A549 (cell line): Measurements from ENCODE around the gene SST. TPM values are rescaled to one million over a fixed set of nuclear protein-coding genes. Genes with fewer than 3 reads are reported as not detected.
A peak's percentile ranks its signal among the peaks of the same experiment; 100 is the strongest.

ENCODE experiments used
- ATAC-seq, 2 experiments: fragments of 200-7000 bp in 1 of 2; fragments of >200 bp in 1 of 2; cut with Nextera tagmentation in 1 of 2; cut with Tn5 transposase in 1 of 2; 3 replicates each; pipeline versions ENCODE4 v1.8.0 to v1.9.1; 2018 to 2020; ENCODE audit warnings: mild to moderate bottlenecking in 1 of 2, moderate library complexity in 1 of 2
- CTCF ChIA-PET: fragments of 300-600 bp; sonication (Branson Sonifier 250); formaldehyde crosslinking; extraction: SDS; loops from one replicate; lab custom pipeline; 2021; ENCODE audit warnings: antibody characterized with exemption, inconsistent platforms; lab: Yijun Ruan, JAX
- POLR2A ChIA-PET: fragments of 350-600 bp; formaldehyde crosslinking; extraction: SDS; loops from one replicate; lab custom pipeline; 2021; ENCODE audit warnings: antibody characterized with exemption, inconsistent platforms; lab: Yijun Ruan, JAX
- DNase-seq, 2 experiments: peaks; one replicate each; pipeline versions ENCODE4 v3.0.0 to v3.0.0-alpha.2; 2011 to 2016; ENCODE audit warnings: low read depth in 1 of 2, low spot score in 1 of 2
- FAIRE-seq: peaks from 2 replicates; lab custom pipeline; 2011; peaks lifted over from hg19 to GRCh38; lab: Jason Lieb, UNC
- H3K27ac ChIP-seq, 2 experiments: fragments of >200 bp; sonication (Bioruptor Twin); formaldehyde crosslinking; 3 replicates each; pipeline ENCODE4 v1.5.1; 2016 to 2017
- H3K4me1 ChIP-seq: fragments of >200 bp; sonication (Bioruptor Twin); formaldehyde crosslinking; 3 replicates; pipeline ENCODE4 v1.6.1; 2016
- H3K4me2 ChIP-seq: fragments of >200 bp; sonication (Bioruptor Twin); formaldehyde crosslinking; 3 replicates; pipeline ENCODE4 v1.6.1; 2016
- H3K4me3 ChIP-seq: fragments of >200 bp; sonication (Bioruptor Twin); formaldehyde crosslinking; 3 replicates; pipeline ENCODE4 v1.5.1; 2016
- H3K9me3 ChIP-seq: fragments of >200 bp; sonication (Bioruptor Twin); formaldehyde crosslinking; 3 replicates; pipeline ENCODE4 v1.6.1; 2016
- CHD4 ChIP-seq: fragments of 200-600 bp; sonication (generic); IDR thresholded peaks from 2 replicates; pipeline ENCODE4 v1.6.1; 2016; ENCODE audit warnings: antibody characterized with exemption, mild to moderate bottlenecking, borderline replicate concordance
- EHMT2 ChIP-seq: fragments of 200-600 bp; sonication (generic); IDR thresholded peaks from 2 replicates; pipeline ENCODE4 v1.6.1; 2016; ENCODE audit warnings: antibody characterized with exemption, low read depth, mild to moderate bottlenecking, moderate library complexity
- EP300 ChIP-seq, 2 experiments: fragments of >200 bp; sonication (Bioruptor Twin); formaldehyde crosslinking; IDR thresholded peaks; 2 replicates in 1 of 2; 3 replicates in 1 of 2; pipeline ENCODE4 v1.6.1; 2016 to 2017
- FOSL2 ChIP-seq, 2 experiments: fragments of 450-650 bp in 1 of 2; fragments of >200 bp in 1 of 2; sonication (Bioruptor Twin) in 1 of 2; formaldehyde crosslinking; IDR thresholded peaks; 2 replicates each; pipeline versions ENCODE4 v1.5.0 to v1.6.1; 2016 to 2020; ENCODE audit warnings: mild to moderate bottlenecking in 1 of 2, moderate library complexity in 1 of 2
- FOXS1 ChIP-seq: fragments of 250-450 bp; sonication (Bioruptor Pico); IDR thresholded peaks from 2 replicates; pipeline ENCODE4 v1.5.0; 2020; ENCODE audit warnings: mild to moderate bottlenecking, moderate library complexity
- HES2 ChIP-seq: fragments of >200 bp; sonication (Bioruptor Twin); formaldehyde crosslinking; IDR thresholded peaks from 2 replicates; pipeline ENCODE4 v1.6.1; 2016
- JUN ChIP-seq, 2 experiments: fragments of >200 bp; sonication (Bioruptor Twin); formaldehyde crosslinking; IDR thresholded peaks; 2 replicates in 1 of 2; 3 replicates in 1 of 2; pipeline ENCODE4 v1.6.1; 2016 to 2017
- JUNB ChIP-seq: fragments of >200 bp; sonication (Bioruptor Twin); formaldehyde crosslinking; IDR thresholded peaks from 2 replicates; pipeline ENCODE4 v1.6.1; 2016
- NFE2L2 ChIP-seq: fragments of 150-350 bp; conservative IDR thresholded peaks from 2 replicates; pipeline ENCODE4 v1.6.1; 2014; ENCODE audit warnings: low read length
- NR3C1 ChIP-seq: fragments of >200 bp; sonication (Bioruptor Twin); formaldehyde crosslinking; IDR thresholded peaks from 3 replicates; pipeline ENCODE4 v1.6.1; 2017
- POLR2A ChIP-seq: IDR thresholded peaks from 2 replicates; pipeline ENCODE4 v1.6.1; 2012; ENCODE audit warnings: mild to moderate bottlenecking, low read length
- POLR2AphosphoS2 ChIP-seq: conservative IDR thresholded peaks from 2 replicates; pipeline ENCODE4 v1.6.1; 2012; ENCODE audit warnings: low read length, improper control_type of control experiment, inconsistent platforms
- RAD21 ChIP-seq, 2 experiments: fragments of >200 bp in 1 of 2; sonication (Bioruptor Twin) in 1 of 2; formaldehyde crosslinking in 1 of 2; IDR thresholded peaks in 1 of 2; conservative IDR thresholded peaks in 1 of 2; 2 replicates in 1 of 2; 3 replicates in 1 of 2; pipeline ENCODE4 v1.6.1; 2012 to 2018; ENCODE audit warnings: inconsistent platforms in 1 of 2
- RARB ChIP-seq: fragments of 250-450 bp; sonication (Bioruptor Pico); IDR thresholded peaks from 2 replicates; pipeline ENCODE4 v1.8.0; 2021; ENCODE audit warnings: mild to moderate bottlenecking, moderate library complexity
- REST ChIP-seq: fragments of 200-600 bp; sonication (generic); IDR thresholded peaks from 2 replicates; pipeline ENCODE4 v1.6.1; 2016; ENCODE audit warnings: antibody characterized with exemption, mild to moderate bottlenecking, moderate library complexity
- RFX5 ChIP-seq: fragments of 450-650 bp; IDR thresholded peaks from 2 replicates; pipeline ENCODE4 v1.7.1; 2014; ENCODE audit warnings: antibody characterized with exemption, mild to moderate bottlenecking, moderate library complexity
- RNF2 ChIP-seq: fragments of 200-600 bp; sonication (generic); IDR thresholded peaks from 2 replicates; pipeline ENCODE4 v1.6.1; 2016; ENCODE audit warnings: low read depth, mild to moderate bottlenecking, antibody characterized with exemption, moderate library complexity, borderline replicate concordance
- SMC3 ChIP-seq: fragments of >200 bp; sonication (Bioruptor Twin); formaldehyde crosslinking; IDR thresholded peaks from 3 replicates; pipeline ENCODE4 v1.6.1; 2018; ENCODE audit warnings: inconsistent platforms
- SREBF2 ChIP-seq: fragments of 450-650 bp; IDR thresholded peaks from 2 replicates; pipeline ENCODE4 v1.6.1; 2014; ENCODE audit warnings: mild to moderate bottlenecking, moderate library complexity
- TFCP2L1 ChIP-seq: fragments of 250-450 bp; sonication (Bioruptor Pico); IDR thresholded peaks from 2 replicates; pipeline ENCODE4 v1.5.0; 2021; ENCODE audit warnings: mild to moderate bottlenecking
- ZFP36 ChIP-seq: fragments of 450-650 bp; IDR thresholded peaks from 2 replicates; pipeline ENCODE4 v1.6.1; 2014; ENCODE audit warnings: borderline replicate concordance; ENCODE audit not compliant: partially characterized antibody
- WGBS: methylation state at CpG from one replicate; pipeline ENCODE4 v1.1.6; 2017; ENCODE audit errors: missing lambda C conversion rate; 5-methylcytosine and 5-hydroxymethylcytosine counted together
- polyA plus RNA-seq, 4 experiments: library from polyadenylated mRNA; depleted of rRNA in 3 of 4; stranded (reverse); fragments of >200 nt; fragmentation: RNase III in 1 of 4; extraction: RNeasy Plus Mini Kit Qiagen cat#74134 plus additional on column Dnase treatment in 1 of 4; gene quantifications; 2 replicates in 3 of 4; 3 replicates in 1 of 4; pipeline ENCODE4 v1.2.3, GENCODE V29; 2011 to 2017
- TF ChIP-seq, protein P1 (sequence below): fragments of >200 bp; sonication (Bioruptor Twin); formaldehyde crosslinking; IDR thresholded peaks from 3 replicates; pipeline ENCODE4 v1.5.1; 2016

Gene SST
- polyA plus RNA-seq, 2 of the 4 experiments (the other 2 are of a cell fraction): not detected

DNA sequence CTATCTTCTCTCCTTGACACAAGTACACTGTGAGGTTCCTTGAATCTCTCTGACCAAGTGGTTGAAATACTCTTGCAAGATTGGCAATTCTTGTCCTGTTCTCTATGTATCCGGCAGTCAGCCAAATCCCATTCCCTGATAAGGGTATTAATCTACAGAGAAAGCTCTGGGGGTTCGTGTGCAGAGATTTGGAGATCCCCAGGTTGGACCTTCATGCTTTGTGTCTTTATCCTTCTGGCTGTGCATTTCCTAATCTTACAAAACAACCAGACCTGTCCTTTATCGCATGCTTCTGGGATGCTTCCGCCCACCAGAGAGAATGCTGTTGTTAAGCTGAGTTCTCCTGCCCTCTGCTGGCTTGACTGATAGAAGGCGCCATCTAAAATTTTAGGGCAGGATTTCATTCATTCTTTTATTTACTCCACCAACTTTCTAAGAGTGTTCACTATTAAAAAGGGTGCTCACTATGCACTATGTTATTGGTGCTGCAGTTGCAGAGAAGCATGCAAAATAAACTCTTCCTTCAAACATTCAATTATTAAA lies 8.6 kb upstream of the SST start:
- ATAC-seq: peak; percentile 64 to 85; a peak in 4 of 6 replicates
- H3K9me3 ChIP-seq: no peaks in the 10 kb centered on the region
- TF ChIP-seq, protein P1, sequence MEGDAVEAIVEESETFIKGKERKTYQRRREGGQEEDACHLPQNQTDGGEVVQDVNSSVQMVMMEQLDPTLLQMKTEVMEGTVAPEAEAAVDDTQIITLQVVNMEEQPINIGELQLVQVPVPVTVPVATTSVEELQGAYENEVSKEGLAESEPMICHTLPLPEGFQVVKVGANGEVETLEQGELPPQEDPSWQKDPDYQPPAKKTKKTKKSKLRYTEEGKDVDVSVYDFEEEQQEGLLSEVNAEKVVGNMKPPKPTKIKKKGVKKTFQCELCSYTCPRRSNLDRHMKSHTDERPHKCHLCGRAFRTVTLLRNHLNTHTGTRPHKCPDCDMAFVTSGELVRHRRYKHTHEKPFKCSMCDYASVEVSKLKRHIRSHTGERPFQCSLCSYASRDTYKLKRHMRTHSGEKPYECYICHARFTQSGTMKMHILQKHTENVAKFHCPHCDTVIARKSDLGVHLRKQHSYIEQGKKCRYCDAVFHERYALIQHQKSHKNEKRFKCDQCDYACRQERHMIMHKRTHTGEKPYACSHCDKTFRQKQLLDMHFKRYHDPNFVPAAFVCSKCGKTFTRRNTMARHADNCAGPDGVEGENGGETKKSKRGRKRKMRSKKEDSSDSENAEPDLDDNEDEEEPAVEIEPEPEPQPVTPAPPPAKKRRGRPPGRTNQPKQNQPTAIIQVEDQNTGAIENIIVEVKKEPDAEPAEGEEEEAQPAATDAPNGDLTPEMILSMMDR: peak; percentile 63
- no peak for TF ChIP-seq SREBF2
- peak; percentile 71 to 73 for TF ChIP-seq RAD21 (conservative IDR thresholded peaks at IDR 0.05 in 1 of 2, IDR thresholded peaks at IDR 0.05 in 1 of 2)
- peak; percentile 83 for TF ChIP-seq SMC3
- TF ChIP-seq, all 56 proteins: peak for 3
- FAIRE-seq (no peak), DNase-seq (peak; percentile 8 to 47)
- Histone ChIP-seq H3K4me3 (no peak overlapping the region), H3K27ac (no peak overlapping the region), H3K4me2 (no peak overlapping the region; the same call in 2 of the 3 replicates), H3K4me1 (no peaks in the 10 kb centered on the region)
- CTCF ChIA-PET: interaction anchor here (0.6 to 22.2 kb wide), 57 partner anchors 9 to 1276 kb away, joined by 3 to 564 read pairs (median 5); partner anchors contain the start of genes RPL39L and SST
- WGBS: 17% methylated on average over 5 of the region's 5 CpGs
- POLR2A ChIA-PET: no interaction called here

DNA sequence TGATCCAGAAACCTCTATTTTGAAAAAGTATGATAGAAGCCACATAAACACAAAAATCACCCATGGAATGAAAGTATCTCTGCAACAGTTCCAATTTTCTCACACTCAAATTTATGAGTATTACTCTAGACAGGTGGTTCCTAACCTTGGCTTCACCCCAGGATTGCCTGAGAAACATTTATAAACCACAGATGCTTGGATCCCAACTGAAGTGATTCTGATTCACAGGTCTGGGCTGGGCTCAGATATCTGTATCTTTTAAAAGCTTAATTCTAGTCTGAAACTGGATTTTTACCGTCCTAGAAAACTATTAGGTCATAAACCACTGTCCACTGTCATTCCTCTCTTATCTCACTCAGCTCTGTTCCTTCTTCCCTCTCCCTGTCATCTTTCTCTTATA lies 7.4 kb upstream of the SST start:
- no peaks in the 10 kb centered on the region for H3K9me3 ChIP-seq
- DNase-seq: no peak
- 0% methylated on average over 1 of the region's 1 CpG for WGBS
- no peak for FAIRE-seq
- H3K4me3 ChIP-seq: no peak overlapping the region
- H3K4me2 ChIP-seq: no peak overlapping the region
- ChIA-PET CTCF (interaction anchor here (0.7 to 22.2 kb wide), 4 partner anchors 13 to 458 kb away, joined by 3 to 564 read pairs (median 104); no protein-coding TSS in a partner anchor), POLR2A (no interaction called here)
- H3K27ac ChIP-seq: no peak overlapping the region
- no peak for ATAC-seq
- no peaks in the 10 kb centered on the region for H3K4me1 ChIP-seq
- TF ChIP-seq EP300 (IDR thresholded peaks at IDR 0.05): no peak
- TF ChIP-seq JUNB: no peak
- no peak for TF ChIP-seq RFX5
- no peak for TF ChIP-seq EHMT2
- TF ChIP-seq RNF2: no peak
- TF ChIP-seq FOSL2 (IDR thresholded peaks at IDR 0.05): no peak
- TF ChIP-seq FOSL2 (CRISPR knock-in tag; IDR thresholded peaks at IDR 0.05): no peak
- no peak for TF ChIP-seq JUN (IDR thresholded peaks at IDR 0.05)
- TF ChIP-seq ZFP36: no peak
- no peak for TF ChIP-seq RARB (CRISPR knock-in tag)
- no peak for TF ChIP-seq REST
- TF ChIP-seq POLR2AphosphoS2: no peak
- TF ChIP-seq NFE2L2: no peak
- TF ChIP-seq HES2: no peak
- TF ChIP-seq TFCP2L1 (CRISPR knock-in tag): no peak
- TF ChIP-seq POLR2A: no peak
- no peak for TF ChIP-seq FOXS1
- TF ChIP-seq NR3C1: no peak
- TF ChIP-seq CHD4: no peak
- no peak for TF ChIP-seq SMC3
- TF ChIP-seq, all 56 proteins: peak for 0
